ENCODE data around the gene ATP6V0A4.

ATP6V0A4 gene

DNA sequence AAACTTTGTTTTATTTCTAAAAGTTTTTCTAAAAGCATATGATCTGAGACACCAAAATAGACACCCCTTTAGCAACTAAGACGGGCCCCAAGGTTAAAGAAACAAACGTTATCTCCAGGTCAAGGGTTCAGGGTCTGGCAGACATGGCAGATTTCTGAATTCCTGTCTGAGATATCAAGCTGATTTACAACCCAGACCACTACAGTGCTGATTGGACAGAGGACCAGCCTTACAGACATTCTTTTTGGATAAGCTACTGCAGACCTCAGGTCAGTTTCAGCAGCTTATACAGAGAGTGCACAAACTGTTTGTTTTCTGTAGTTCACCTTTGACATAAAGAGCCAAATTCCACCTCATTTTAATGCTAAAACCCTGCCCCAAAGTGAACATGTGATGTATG is 131.6 kb downstream of the ATP6V0A4 start:
- FAIRE-seq (no peak), DNase-seq (ENCODE audit: extremely low spot score, insufficient read length, low read depth) (no peak)

DNA sequence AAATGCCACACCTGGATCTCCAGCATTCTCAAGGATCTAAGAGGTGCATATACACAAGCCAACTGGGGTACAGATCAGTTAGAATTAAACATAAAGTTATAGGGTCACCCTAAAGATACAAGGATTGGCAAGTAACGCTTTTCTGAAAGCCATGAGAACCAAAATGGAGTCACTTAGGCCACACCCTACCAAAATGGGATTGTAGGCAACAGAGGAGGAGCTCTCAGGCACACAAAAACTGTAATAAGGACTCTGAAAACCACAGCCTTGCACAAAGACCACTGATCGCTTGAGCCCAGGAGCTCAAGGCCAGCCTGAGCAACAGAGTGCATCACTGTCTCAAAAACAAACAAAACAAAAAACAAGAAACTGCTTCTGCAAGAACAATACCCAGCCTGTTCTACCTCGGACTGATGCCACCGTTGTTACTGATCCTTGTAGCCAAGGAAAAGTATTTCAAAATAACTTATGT is 132.3 kb downstream of the ATP6V0A4 start:
- DNase-seq (ENCODE audit: extremely low spot score, insufficient read length, low read depth), result no peak
- no peak for FAIRE-seq

DNA sequence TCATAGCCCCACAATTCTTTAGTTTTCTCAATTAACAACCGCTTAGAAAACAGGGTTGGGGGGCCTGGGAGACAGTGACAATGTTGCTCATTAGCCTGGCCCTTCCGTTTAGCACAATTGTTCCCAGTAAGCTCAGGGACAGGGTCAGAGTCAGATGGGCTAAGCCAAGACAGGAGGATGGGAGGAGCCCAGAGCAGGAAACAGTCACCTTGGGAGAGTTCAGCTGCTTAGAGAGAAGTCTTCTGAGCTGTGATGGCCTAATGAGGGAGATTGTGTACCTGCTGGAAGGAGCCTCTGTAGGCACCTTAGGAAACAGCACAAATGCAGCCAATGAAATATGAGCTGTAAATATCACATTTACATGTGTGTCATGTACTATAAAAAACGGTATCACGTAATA is 132.7 kb downstream of the ATP6V0A4 start:
- no peak for DNase-seq (ENCODE audit: extremely low spot score, insufficient read length, low read depth)
- no peak for FAIRE-seq

DNA sequence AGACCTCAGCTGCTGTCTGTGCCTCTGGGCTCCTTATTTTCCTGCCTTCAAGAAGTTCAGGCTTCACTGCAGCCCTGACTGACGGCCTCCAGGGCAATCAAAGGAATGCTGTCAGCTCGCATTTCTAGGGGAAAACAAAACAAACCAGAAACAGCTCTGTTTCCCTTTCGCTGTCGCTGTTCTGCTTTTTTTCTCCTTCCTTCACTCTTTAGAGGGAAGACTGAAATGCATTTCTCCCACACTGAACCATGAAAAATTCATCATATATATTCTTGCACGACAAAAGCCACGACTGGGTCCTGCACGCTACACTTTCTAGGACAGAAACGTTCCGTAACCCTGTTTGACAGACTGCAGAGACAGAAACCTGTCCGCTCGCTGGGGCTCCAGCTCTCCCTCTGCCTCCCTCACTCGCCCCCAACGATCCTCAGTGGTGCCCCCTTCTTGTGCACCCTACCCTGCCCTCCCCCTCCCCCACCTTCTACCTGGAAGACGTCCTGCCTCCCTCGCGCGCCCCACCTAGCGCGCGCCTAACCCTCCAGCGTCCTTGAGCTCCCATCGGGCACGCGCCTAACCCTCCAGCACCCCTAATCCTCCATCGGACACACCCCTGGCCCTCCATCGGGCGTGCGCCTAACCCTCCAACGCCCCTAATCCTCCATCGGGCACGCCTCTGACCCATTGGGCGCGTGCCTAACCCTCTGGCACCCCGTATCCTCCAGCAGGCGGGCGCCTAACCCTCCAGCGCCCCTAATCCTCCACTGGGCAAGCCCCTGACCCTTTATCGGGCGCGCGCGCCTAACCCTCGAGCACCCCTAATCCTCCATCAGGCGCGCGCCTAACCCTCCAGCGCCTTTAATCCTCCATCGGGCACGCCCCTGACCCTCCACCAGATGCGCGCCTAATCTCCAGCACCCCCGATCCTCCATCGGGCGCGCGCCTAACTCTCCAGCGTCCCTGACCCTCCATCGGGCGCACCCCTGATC is 134.0 kb downstream of the ATP6V0A4 start:
- DNase-seq (ENCODE audit: extremely low spot score, insufficient read length, low read depth) (no peak), FAIRE-seq (no peak)

DNA sequence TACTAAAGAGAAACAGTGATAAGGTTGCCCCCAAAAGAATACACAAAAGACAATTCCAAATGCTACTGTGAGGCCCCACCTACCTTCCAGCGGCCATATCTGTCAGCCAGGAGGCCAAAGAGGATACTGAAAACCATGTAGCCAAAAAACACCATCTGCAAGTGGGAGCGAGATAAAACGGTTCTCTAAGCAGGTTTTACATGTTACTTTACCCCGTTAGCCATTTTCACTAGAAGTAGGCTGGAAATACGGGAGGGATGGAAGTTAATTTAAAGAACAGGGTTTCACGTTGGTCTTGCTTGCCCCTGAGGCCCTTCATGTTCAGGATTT is 135.0 kb downstream of the ATP6V0A4 start:
- DNase-seq (ENCODE audit: extremely low spot score, insufficient read length, low read depth), result no peak
- FAIRE-seq, result no peak

DNA sequence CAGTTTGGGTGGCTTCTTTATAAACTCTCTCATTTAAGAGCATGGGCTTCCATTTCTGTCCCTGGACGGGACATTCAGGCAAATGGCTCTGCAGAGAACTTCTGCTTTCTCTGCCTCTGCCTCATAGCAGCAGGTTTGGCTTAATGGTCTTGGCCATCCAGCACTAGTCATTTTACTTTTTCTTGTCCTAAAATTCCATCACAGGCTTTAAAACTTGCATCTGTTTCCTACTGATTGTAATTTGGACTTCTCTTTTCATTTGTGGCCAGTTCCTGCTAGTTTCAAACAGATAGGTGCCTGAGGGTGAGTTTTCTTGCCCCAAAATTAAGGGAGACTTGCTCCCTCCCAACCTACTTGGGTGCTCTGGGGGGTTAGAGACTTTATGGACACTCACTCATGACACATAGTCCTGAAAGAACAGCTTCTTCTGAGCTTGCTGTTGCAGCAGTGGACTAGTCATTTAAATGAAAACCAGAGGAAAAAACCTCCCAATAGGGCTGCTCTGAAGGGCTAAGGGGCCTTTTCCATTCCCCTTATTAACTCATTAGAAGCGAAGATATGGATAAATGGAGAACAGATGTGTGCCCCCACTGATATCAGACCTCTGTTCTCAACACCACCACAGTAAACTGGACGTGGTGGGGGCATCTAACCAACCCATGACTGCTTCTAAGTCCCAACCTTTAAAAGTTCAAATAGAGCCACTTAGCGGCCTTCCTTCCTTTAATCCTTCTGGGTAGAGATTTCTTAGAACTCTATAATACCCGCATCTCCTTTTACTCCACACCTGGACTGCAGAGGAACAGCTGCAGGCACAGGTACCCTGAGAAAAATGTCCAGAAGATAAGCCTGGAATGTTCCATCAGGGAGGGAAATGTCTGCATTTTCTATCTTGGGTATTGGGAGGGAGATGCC is 135.7 kb downstream of the ATP6V0A4 start:
- DNase-seq (ENCODE audit: extremely low spot score, insufficient read length, low read depth) (no peak), FAIRE-seq (no peak)

DNA sequence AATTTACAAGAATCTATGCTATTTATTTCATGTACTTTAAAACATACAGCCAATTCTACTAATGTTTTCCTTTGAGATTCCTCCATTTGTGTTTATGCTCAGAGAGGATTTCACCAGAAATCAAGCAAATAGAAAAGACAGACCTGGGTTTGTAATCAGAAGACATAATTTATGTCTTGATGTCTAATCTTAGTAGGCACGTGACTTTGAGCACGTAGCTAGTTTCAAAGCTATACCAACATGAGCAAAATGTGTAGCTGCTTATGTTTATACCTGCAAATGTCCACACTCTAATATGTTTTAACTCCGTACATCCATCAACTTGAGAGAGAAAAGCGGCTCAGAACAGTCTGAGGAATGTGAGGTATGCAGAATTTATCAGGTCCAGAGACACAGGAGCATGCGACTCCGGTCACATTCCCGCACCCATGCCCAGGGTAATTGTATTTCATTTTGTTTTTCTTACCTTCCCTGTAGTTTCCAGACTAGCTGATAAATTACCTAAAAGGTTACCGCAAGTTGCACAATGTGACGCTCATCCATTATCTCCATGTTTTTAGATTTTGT is 136.8 kb downstream of the ATP6V0A4 start:
- DNase-seq (ENCODE audit: extremely low spot score, insufficient read length, low read depth), result no peak
- no peak for FAIRE-seq

DNA sequence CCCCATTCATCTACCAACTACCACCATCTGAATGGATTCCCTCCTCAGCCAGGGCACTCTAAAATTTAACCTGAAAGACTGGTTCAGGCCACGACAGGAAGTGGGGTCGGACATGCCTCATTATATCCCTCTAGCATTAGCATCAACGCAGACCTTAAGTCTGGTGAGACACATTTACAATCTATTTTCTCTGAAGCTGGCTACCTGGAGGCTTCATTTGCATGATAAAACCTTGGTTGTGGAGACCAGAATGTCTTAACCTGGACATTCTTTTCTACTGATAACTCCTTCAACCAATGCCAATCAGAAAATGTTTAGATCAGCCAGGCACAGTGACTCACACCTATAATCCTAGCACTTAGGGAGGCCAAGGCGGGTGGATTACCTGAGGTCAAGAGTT is 139.1 kb downstream of the ATP6V0A4 start:
- DNase-seq (ENCODE audit: extremely low spot score, insufficient read length, low read depth) (no peak), FAIRE-seq (no peak)

DNA sequence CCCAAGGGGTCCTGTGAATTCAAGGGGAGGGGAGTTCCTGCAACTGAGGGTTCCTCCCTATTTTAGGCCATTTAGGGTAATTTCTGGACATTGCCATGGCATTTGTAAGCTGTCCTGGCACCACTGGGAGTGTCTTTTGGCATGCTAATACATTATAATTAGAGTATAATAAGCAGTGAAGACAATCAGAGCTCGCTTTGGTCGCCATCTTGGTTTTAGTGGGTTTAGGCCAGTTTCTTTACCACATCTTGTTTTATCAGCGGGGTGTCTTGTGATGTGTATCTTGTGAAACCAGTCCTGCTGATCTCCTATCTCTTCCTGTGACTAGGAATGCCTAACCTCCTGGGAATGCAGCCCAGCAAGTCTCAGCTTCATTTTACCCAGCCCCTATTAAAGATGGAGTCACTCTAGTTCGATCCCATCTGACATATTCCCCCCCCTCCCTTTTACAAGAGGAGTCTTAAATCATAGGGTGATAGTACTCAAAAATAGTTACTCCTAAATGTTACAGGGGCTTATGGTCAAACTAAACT is 140.1 kb downstream of the ATP6V0A4 start:
- no peak for FAIRE-seq
- DNase-seq (ENCODE audit: extremely low spot score, insufficient read length, low read depth), result no peak

DNA sequence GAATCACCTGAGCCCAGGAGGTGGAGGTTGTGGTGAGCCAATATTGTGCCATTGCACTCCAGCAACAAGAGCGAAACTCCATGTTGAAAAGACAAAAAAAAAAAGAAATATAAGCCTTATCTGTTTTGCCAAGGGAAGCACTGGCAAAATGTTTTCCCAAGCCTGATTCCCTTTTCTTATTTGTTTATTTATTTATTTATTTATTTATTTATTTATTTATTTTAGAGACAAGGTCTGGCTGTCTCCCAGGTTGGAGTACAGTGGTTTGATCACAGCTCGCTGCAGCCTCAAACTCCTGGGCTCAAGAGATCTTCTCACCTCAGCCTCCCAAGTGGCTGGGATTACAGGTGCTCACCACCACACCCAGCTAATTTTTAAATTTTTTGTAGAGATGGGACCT is 141.0 kb downstream of the ATP6V0A4 start:
- DNase-seq (ENCODE audit: extremely low spot score, insufficient read length, low read depth) (no peak), FAIRE-seq (no peak)

Measured in GM18507 (cell line).